Mesendoderm (in vitro differentiated cells): ENCODE data around the gene AIRE. TPM values are rescaled to one million over a fixed set of nuclear protein-coding genes. Genes with fewer than 3 reads are reported as not detected.
A peak's percentile ranks its signal among the peaks of the same experiment; 100 is the strongest.
"Not testable (repeated sequence)": the region's sequence is repeated elsewhere in the genome, so short reads cannot be mapped to it uniquely, and the experiment has no call there.

Experiments
- DNase-seq: peaks from one replicate; pipeline ENCODE4 v3.0.0; 2013
- H2AK5ac ChIP-seq: 2 replicates; pipeline ENCODE4 v1.6.1; 2013; ENCODE audit warnings: low read length, inconsistent platforms
- H2BK120ac ChIP-seq: 2 replicates; pipeline ENCODE4 v1.6.1; 2013; ENCODE audit warnings: low read depth, mild to moderate bottlenecking, low read length, moderate library complexity, mixed read lengths
- H2BK15ac ChIP-seq: replicated peaks from 2 replicates; pipeline ENCODE4 v1.6.1; 2013; ENCODE audit warnings: low read depth, mild to moderate bottlenecking, moderate library complexity
- H2BK5ac ChIP-seq: 2 replicates; pipeline ENCODE4 v1.6.1; 2013; ENCODE audit warnings: low read length, inconsistent platforms
- H3K18ac ChIP-seq: 2 replicates; pipeline ENCODE4 v1.6.1; 2013; ENCODE audit warnings: mild to moderate bottlenecking, low read length, mixed read lengths
- H3K23ac ChIP-seq: one replicate; pipeline ENCODE4 v1.6.1; 2013; ENCODE audit warnings: low read length
- H3K27ac ChIP-seq: 2 replicates; pipeline ENCODE4 v1.5.1; 2013; ENCODE audit warnings: low read depth, mild to moderate bottlenecking, inconsistent platforms, low read length, moderate library complexity
- H3K27me3 ChIP-seq: 2 replicates; pipeline ENCODE4 v1.6.1; 2013; ENCODE audit warnings: low read length, control low read depth, mild to moderate bottlenecking, inconsistent platforms; ENCODE audit not compliant: insufficient read depth, poor library complexity
- H3K36me3 ChIP-seq: 2 replicates; pipeline ENCODE4 v1.6.1; 2013; ENCODE audit warnings: low read length, inconsistent platforms; ENCODE audit not compliant: control insufficient read depth, insufficient read depth
- H3K4ac ChIP-seq: one replicate; pipeline ENCODE4 v1.6.1; 2013; ENCODE audit warnings: low read depth, mild to moderate bottlenecking, low read length, moderate library complexity
- H3K4me1 ChIP-seq: 2 replicates; pipeline ENCODE4 v1.6.1; 2013; ENCODE audit warnings: low read depth, low read length, inconsistent platforms; ENCODE audit not compliant: control insufficient read depth
- H3K4me2 ChIP-seq: 2 replicates; pipeline ENCODE4 v1.6.1; 2013; ENCODE audit warnings: low read length
- H3K4me3 ChIP-seq: 2 replicates; pipeline ENCODE4 v1.5.1; 2013; ENCODE audit warnings: mild to moderate bottlenecking, low read length
- H3K56ac ChIP-seq: one replicate; pipeline ENCODE4 v1.6.1; 2013; ENCODE audit warnings: low read length
- H3K79me1 ChIP-seq: 2 replicates; pipeline ENCODE4 v1.6.1; 2013; ENCODE audit warnings: low read length, inconsistent platforms
- H3K79me2 ChIP-seq: 2 replicates; pipeline ENCODE4 v1.6.1; 2013; ENCODE audit warnings: mild to moderate bottlenecking, low read length; ENCODE audit not compliant: control insufficient read depth, insufficient read depth
- H3K9ac ChIP-seq: 2 replicates; pipeline ENCODE4 v1.6.1; 2013; ENCODE audit warnings: low read length, inconsistent platforms
- H4K5ac ChIP-seq: one replicate; pipeline ENCODE4 v1.6.1; 2013; ENCODE audit warnings: low read length
- H4K8ac ChIP-seq: one replicate; pipeline ENCODE4 v1.6.1; 2013; ENCODE audit warnings: low read depth, mild to moderate bottlenecking, control low read depth, low read length, moderate library complexity
- WGBS: extraction: QIAGEN DNeasy Blood & Tissue Kit; methylation state at CpG from one replicate; pipeline ENCODE4 v1.1.7; 2013; ENCODE audit warnings: low lambda C conversion rate, missing lambda C conversion rate; ENCODE audit not compliant: insufficient coverage; ENCODE audit errors: extremely low coverage; 5-methylcytosine and 5-hydroxymethylcytosine counted together
- polyA plus RNA-seq, 2 experiments: library from polyadenylated mRNA; stranded (reverse); fragments of 200-250 nt; gene quantifications; one replicate each; pipeline ENCODE4 v1.2.3, GENCODE V29; 2013

AIRE gene
- 0.08 TPM for polyA plus RNA-seq (2013, experiment 1 of 2)
- polyA plus RNA-seq (2013, experiment 2 of 2), result 0.10 TPM

GRCh38 chr21:44285138-44285992 lies at the start of gene AIRE:
AIRE (plus strand) TSS chr21:44285876; CDS start chr21:44286007, 131 bp downstream.
- Histone ChIP-seq H3K27me3 (no peaks in the 10 kb centered on the region), H3K9ac (peak within 1 kb of the TSS; percentile 34), H3K4me2 (peak within 1 kb of the TSS; percentile 44), H2BK120ac (no peak within 1 kb of the TSS), H3K79me2 (no peaks in the 10 kb centered on the region), H3K4me1 (peaks cover 2% of the 10 kb centered on the region), H2BK15ac (no peak within 1 kb of the TSS), H2BK5ac (no peak within 1 kb of the TSS), H3K18ac (no peak within 1 kb of the TSS), H4K8ac (no peak within 1 kb of the TSS), H3K36me3 (no peaks in the 10 kb centered on the region), H3K4me3 (no peak within 1 kb of the TSS), H2AK5ac (peak within 1 kb of the TSS; percentile 80), H3K79me1 (no peaks in the 10 kb centered on the region), H3K23ac (no peak within 1 kb of the TSS), H3K56ac (peak within 1 kb of the TSS; percentile 67), H3K27ac (no peak within 1 kb of the TSS), H3K4ac (no peak within 1 kb of the TSS), H4K5ac (no peak within 1 kb of the TSS)
- DNase-seq, result peak; percentile 48
- WGBS, result no CpG with 5 or more reads among the region's 56 CpGs

- not testable (repeated sequence) for H2BK120ac ChIP-seq, H3K27ac ChIP-seq, H3K79me1 ChIP-seq, H3K4me1 ChIP-seq, H4K5ac ChIP-seq, H3K4me3 ChIP-seq, H3K27me3 ChIP-seq, H3K4ac ChIP-seq, H3K56ac ChIP-seq, H3K23ac ChIP-seq, H3K79me2 ChIP-seq, H3K18ac ChIP-seq, H2AK5ac ChIP-seq, H3K4me2 ChIP-seq, H3K36me3 ChIP-seq, DNase-seq, H2BK15ac ChIP-seq, H3K9ac ChIP-seq, H2BK5ac ChIP-seq, H4K8ac ChIP-seq
- WGBS, result no CpG with 5 or more reads among the region's 46 CpGs
Measured at GRCh38 chr21:44240353-44240752, 45.3 kb upstream of the AIRE start.

GRCh38 chr21:44240842-44241241 lies 44.8 kb upstream of the AIRE start, which contains the start of gene ICOSLG:
ICOSLG (minus strand) TSS chr21:44240943; CDS start chr21:44240817, 126 bp downstream.
- not testable (repeated sequence) for H3K4ac ChIP-seq, H2BK5ac ChIP-seq, H4K8ac ChIP-seq, H3K4me1 ChIP-seq, H3K27me3 ChIP-seq, H3K9ac ChIP-seq, H3K36me3 ChIP-seq, H3K18ac ChIP-seq, H3K79me2 ChIP-seq, H2AK5ac ChIP-seq, H3K4me2 ChIP-seq, H3K23ac ChIP-seq, H2BK15ac ChIP-seq, DNase-seq, H3K4me3 ChIP-seq, H3K79me1 ChIP-seq, H4K5ac ChIP-seq, H3K56ac ChIP-seq, H3K27ac ChIP-seq, H2BK120ac ChIP-seq
- no CpG with 5 or more reads among the region's 53 CpGs for WGBS

- not testable (repeated sequence) for DNase-seq, H3K9ac ChIP-seq, H2AK5ac ChIP-seq, H2BK15ac ChIP-seq, H3K23ac ChIP-seq, H3K56ac ChIP-seq, H3K4ac ChIP-seq, H3K4me3 ChIP-seq, H2BK5ac ChIP-seq, H2BK120ac ChIP-seq, H3K79me2 ChIP-seq, H3K27ac ChIP-seq, H3K18ac ChIP-seq, H3K4me1 ChIP-seq, H4K5ac ChIP-seq, H3K27me3 ChIP-seq, H3K36me3 ChIP-seq, H3K79me1 ChIP-seq, H4K8ac ChIP-seq, H3K4me2 ChIP-seq
- WGBS, result no CpG with 5 or more reads among the region's 27 CpGs
Measured at GRCh38 chr21:44241281-44241680, 44.4 kb upstream of the AIRE start.

- not testable (repeated sequence) for H3K27ac ChIP-seq, H3K79me1 ChIP-seq, H3K4me3 ChIP-seq, H4K5ac ChIP-seq, H3K4ac ChIP-seq, H4K8ac ChIP-seq, H3K27me3 ChIP-seq, H2BK5ac ChIP-seq, H3K4me1 ChIP-seq, H2AK5ac ChIP-seq, H3K36me3 ChIP-seq, H2BK15ac ChIP-seq, H3K56ac ChIP-seq, H3K18ac ChIP-seq, DNase-seq, H3K9ac ChIP-seq, H3K79me2 ChIP-seq, H2BK120ac ChIP-seq, H3K23ac ChIP-seq, H3K4me2 ChIP-seq
- no CpG with 5 or more reads among the region's 15 CpGs for WGBS
Measured at GRCh38 chr21:44243980-44244379, 41.7 kb upstream of the AIRE start.
